NOMO-1 (cell line): Measurements from ENCODE around the gene CADM1.

Experiments used
- DNase-seq, 2 experiments: peaks; one replicate each; lab custom pipeline; 2025; ENCODE audit not compliant: unreplicated experiment in 2 of 2; lab: John Stamatoyannopoulos, UW

Gene CADM1

GRCh38 chr11:115409116-115409670 lies 95.0 kb downstream of the CADM1 start:
- DNase-seq: no peak

- no peak for DNase-seq
These were observed 95.9 kb downstream of the CADM1 start for GRCh38 chr11:115408036-115408921.

GRCh38 chr11:115407496-115407895 lies 96.7 kb downstream of the CADM1 start:
- no peak for DNase-seq

- no peak for DNase-seq
These were observed 97.8 kb downstream of the CADM1 start for GRCh38 chr11:115406404-115406803.

GRCh38 chr11:115398333-115399080 lies 105.7 kb downstream of the CADM1 start:
- DNase-seq: no peak

GRCh38 chr11:115396533-115396932 lies 107.7 kb downstream of the CADM1 start:
- no peak for DNase-seq

- DNase-seq: no peak
These were observed 110.3 kb downstream of the CADM1 start for GRCh38 chr11:115393950-115394349.

- no peak for DNase-seq
These were observed 112.6 kb downstream of the CADM1 start for GRCh38 chr11:115391598-115391997.

GRCh38 chr11:115391160-115391559 lies 113.1 kb downstream of the CADM1 start:
- no peak for DNase-seq

- DNase-seq: peak; percentile 44 to 67
These were observed 113.8 kb downstream of the CADM1 start for GRCh38 chr11:115390441-115390840.

- peak in 1 of 2 experiments; percentile 37 for DNase-seq
These were observed 114.4 kb downstream of the CADM1 start for GRCh38 chr11:115389790-115390189.

GRCh38 chr11:115385226-115385625 lies 119.0 kb downstream of the CADM1 start:
- DNase-seq: no peak

- DNase-seq: no peak
These were observed 120.0 kb downstream of the CADM1 start for GRCh38 chr11:115384236-115384635.

GRCh38 chr11:115383431-115383830 lies 120.8 kb downstream of the CADM1 start:
- no peak for DNase-seq

GRCh38 chr11:115379528-115379927 lies 124.7 kb downstream of the CADM1 start:
- DNase-seq: peak in 1 of 2 experiments; percentile 56

- peak in 1 of 2 experiments; percentile 42 for DNase-seq
These were observed 125.7 kb downstream of the CADM1 start for GRCh38 chr11:115378557-115378956.

GRCh38 chr11:115377882-115378296 lies 126.3 kb downstream of the CADM1 start:
- DNase-seq: peak; percentile 51 to 91

- DNase-seq: no peak
These were observed 135.6 kb downstream of the CADM1 start for GRCh38 chr11:115368616-115369015.

- DNase-seq: no peak
These were observed 137.4 kb downstream of the CADM1 start for GRCh38 chr11:115366826-115367225.

GRCh38 chr11:115365907-115366306 lies 138.3 kb downstream of the CADM1 start:
- DNase-seq: no peak

GRCh38 chr11:115364896-115365295 lies 139.3 kb downstream of the CADM1 start:
- no peak for DNase-seq
